HAP-1 (cell line): Measurements from ENCODE around the gene AP1M2.
"Not testable (repeated sequence)": the region's sequence is repeated elsewhere in the genome, so short reads cannot be mapped to it uniquely, and the experiment has no call there.

ENCODE experiments used
- DNase-seq, 2 experiments: peaks; one replicate each; pipeline ENCODE4 v3.0.0-alpha.2; 2016 to 2020; ENCODE audit warnings: low spot score in 2 of 2
- H3K27me3 ChIP-seq: fragments of 250-450 bp; sonication (Bioruptor Pico); 2 replicates; pipeline ENCODE4 v1.5.1; 2020; ENCODE audit warnings: low read depth, mild to moderate bottlenecking, moderate library complexity
- H3K36me3 ChIP-seq: fragments of 250-450 bp; sonication (Bioruptor Pico); replicated peaks from 2 replicates; pipeline ENCODE4 v1.5.1; 2020; ENCODE audit warnings: mild to moderate bottlenecking
- H3K4me1 ChIP-seq: fragments of 250-450 bp; sonication (Bioruptor Pico); 2 replicates; pipeline ENCODE4 v1.5.1; 2020; ENCODE audit warnings: mild to moderate bottlenecking
- H3K4me3 ChIP-seq: fragments of 250-450 bp; sonication (Bioruptor Pico); 2 replicates; pipeline ENCODE4 v1.5.1; 2020; ENCODE audit warnings: mild to moderate bottlenecking, moderate library complexity
- H3K9me3 ChIP-seq: fragments of 250-450 bp; sonication (Bioruptor Pico); 2 replicates; pipeline ENCODE4 v1.5.1; 2020; ENCODE audit warnings: mild to moderate bottlenecking, moderate library complexity
- in situ Hi-C: fragments of 300-500 bp; cut with MboI; formaldehyde crosslinking; loops from 3 replicates; pipeline ENCODE4 v1.14.3; 2020; ENCODE audit warnings: low sequenced_read_pairs, inconsistent platforms, mixed read lengths

Gene AP1M2

GRCh38 chr19:10532457-10532856 is 54.7 kb downstream of the AP1M2 start:
- in situ Hi-C loops = no loop called here
- DNase-seq = no peak
- no peak overlapping the region for H3K4me3 ChIP-seq
- H3K4me1 ChIP-seq = 0 out of 2 replicates have a peak, but pooled peaks cover 2% of the 10 kb centered on the region
- H3K36me3 ChIP-seq = no peaks in the 10 kb centered on the region
- H3K27me3 ChIP-seq = 0 out of 2 replicates have a peak, but pooled peaks cover 3% of the 10 kb centered on the region
- H3K9me3 ChIP-seq = no peaks in the 10 kb centered on the region

- DNase-seq, H3K36me3 ChIP-seq, H3K4me1 ChIP-seq, H3K27me3 ChIP-seq, in situ Hi-C loops, H3K4me3 ChIP-seq, H3K9me3 ChIP-seq: not testable (repeated sequence)
These were observed 60.2 kb downstream of the AP1M2 start for GRCh38 chr19:10526887-10527286.

GRCh38 chr19:10525636-10526035 is 61.5 kb downstream of the AP1M2 start:
- Histone ChIP-seq H3K36me3 (no peaks in the 10 kb centered on the region), H3K9me3 (no peaks in the 10 kb centered on the region), H3K27me3 (no peaks in the 10 kb centered on the region), H3K4me3 (no peak overlapping the region), H3K4me1 (no peaks in the 10 kb centered on the region)
- no peak for DNase-seq
- in situ Hi-C loops = no loop called here

GRCh38 chr19:10523135-10523636 is 63.9 kb downstream of the AP1M2 start:
- Histone ChIP-seq H3K4me1 (peaks cover under 1% of the 10 kb centered on the region), H3K4me3 (no peak overlapping the region), H3K36me3 (no peaks in the 10 kb centered on the region), H3K27me3 (no peaks in the 10 kb centered on the region; the same call in 1 of the 2 replicates), H3K9me3 (no peaks in the 10 kb centered on the region)
- DNase-seq = no peak
- in situ Hi-C loops = no loop called here
